HG03095 (cell line): ENCODE data around the gene HTRA2.

ENCODE experiments used
- ATAC-seq: cut with Tn5 transposase; IDR thresholded peaks from one replicate; pipeline ENCODE4 v1.9.1; 2021; ENCODE audit warnings: moderate library complexity; ENCODE audit not compliant: unreplicated experiment

The HTRA2 gene

DNA sequence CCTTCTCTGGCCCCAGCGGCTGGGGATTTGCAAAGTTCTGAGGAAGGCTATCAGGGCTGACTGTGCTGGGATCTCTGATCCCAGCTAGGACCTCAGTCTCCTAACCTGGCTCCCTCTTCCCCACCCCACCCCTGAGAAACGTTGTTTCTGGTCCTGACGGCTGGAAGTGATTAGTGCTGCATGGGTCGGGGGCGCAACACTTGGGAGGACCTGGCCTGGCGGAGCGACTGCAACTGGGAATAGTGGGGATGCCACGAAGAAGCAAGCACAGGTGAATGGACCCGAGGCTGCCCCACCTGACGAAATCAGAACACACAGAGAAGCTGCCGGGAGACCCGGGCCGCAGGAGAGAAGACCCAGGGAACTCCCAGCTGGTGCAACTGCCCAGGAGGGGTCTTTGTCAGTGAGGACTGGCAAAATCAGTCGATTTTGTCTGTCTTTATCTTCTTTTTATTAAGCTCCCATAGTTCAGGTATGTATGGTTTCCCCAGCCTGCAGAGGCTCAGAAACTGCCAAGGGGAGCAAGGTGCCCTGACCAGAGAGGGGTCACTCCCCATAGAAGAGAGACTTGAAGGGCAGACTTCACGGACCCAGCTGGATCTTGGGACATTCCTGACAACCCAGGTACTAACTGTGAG, 29.7 kb upstream of the HTRA2 start:
- ATAC-seq = no peak

- no peak for ATAC-seq
Measured at GRCh38 chr2:74500578-74500946, 29.2 kb upstream of the HTRA2 start.

GRCh38 chr2:74501335-74502071, 28.2 kb upstream of the HTRA2 start:
- ATAC-seq = no peak

- no peak for ATAC-seq
Measured at GRCh38 chr2:74502147-74502719, 27.5 kb upstream of the HTRA2 start.

GRCh38 chr2:74502720-74503505, 26.8 kb upstream of the HTRA2 start:
- peak; percentile 40 for ATAC-seq

- no peak for ATAC-seq
Measured at GRCh38 chr2:74503506-74504475, 25.9 kb upstream of the HTRA2 start.

- ATAC-seq = no peak
Measured at GRCh38 chr2:74504591-74504990, 25.1 kb upstream of the HTRA2 start.

DNA sequence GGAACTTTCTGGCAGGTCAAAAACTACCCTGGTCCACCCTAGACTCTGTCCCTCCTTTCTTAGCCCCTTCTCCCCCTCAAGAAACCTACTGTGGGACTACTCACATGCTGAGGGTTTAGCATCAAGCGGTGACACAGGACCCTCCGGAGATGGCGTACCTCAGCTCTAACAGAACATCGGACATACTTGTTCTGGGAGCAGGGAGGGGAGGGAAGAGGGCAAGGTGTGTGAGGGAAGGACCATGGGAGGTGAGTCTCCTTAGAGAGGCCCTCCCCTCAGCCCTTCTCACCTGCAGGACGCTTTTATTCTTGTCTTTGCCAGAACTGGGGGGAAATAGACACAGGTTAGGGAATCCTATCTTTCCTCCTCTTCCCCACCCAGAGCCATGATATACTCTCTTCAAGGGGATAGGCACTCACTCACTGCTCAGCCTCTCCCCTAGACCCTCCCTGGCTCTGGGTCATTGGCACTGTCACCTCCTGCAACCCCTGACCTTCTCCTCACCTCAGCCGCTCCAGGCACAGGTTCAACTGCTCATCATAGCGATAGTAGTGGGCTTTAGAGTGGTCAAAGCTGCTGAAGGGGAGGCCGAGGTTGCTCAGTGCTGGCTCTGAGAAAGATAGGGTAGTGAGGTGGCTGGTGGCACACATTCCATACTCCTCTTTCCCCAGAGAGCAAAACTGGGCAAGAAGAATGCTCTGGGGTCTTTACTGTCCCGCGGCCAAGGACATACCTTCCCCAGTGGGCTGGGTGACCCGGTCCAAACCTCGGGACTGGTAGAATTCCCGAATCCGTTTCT, 24.1 kb upstream of the HTRA2 start:
- no peak for ATAC-seq

DNA sequence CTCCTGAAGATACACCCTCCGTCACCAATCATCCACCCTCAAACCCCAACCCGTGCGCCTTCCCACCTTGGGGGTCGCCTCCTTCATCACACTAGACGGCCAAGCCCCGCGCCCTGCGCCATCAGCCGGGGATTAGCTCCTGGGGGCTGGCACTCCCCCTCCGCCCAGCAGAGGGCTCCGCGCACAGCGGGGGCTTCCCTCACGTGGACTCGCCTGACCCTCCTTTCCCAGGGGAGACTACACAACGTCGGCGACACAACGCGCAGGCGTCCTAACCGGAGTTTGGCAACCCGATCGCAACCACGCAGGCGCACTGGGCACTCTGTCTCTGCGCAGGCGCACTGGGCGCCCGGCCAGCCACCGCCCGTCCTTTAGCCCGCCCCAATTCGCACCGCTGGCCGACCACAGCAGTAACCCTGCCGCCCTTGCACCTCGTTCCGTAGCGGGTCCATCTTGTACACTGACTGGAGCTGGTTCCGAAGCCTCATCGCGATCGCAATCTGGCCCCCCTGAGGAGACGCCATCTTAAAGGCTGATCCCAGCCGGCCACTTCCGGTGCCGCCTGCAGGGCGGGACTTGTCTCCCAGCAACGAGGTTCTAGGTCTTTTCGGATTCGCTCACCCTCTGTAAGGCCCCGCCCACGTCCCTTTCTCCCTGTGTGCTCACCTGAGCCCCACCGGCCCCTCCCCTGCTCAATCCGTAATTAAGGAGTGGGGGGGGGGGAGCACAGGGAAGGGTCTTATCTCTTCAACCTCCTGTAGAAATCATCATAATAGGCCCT, 22.4 kb upstream of the HTRA2 start, which contains the start of gene PCGF1:
Gene PCGF1 (minus strand): TSS at position 551 of the 781 bp plus-strand sequence. CDS start 27 bp downstream, at position 524.
- ATAC-seq = peak; percentile 84

GRCh38 chr2:74507926-74508520, 21.7 kb upstream of the HTRA2 start:
- ATAC-seq = no peak

DNA sequence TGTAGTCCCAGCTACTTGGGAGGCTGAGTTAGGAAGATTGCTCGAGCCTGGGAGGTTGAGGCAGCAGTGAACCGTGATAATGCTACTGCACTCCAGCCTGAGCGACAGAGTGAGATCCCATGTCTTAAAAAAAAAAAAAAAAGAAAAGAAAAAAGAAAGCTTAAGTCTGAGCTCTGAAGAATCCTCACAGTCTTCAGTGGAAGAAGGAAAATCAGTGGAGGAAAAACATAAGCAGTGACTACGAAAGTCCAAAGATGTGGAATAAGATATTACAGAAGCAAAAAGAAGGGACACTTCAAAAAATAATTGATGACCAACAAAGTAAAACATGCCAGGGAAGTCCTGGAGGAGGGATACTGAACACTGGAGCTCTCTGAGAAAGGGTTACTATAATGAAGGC, 19.5 kb upstream of the HTRA2 start:
- no peak for ATAC-seq

GRCh38 chr2:74511104-74511989, 18.4 kb upstream of the HTRA2 start:
- no peak for ATAC-seq

GRCh38 chr2:74512744-74513604, 16.8 kb upstream of the HTRA2 start:
- ATAC-seq = no peak

DNA sequence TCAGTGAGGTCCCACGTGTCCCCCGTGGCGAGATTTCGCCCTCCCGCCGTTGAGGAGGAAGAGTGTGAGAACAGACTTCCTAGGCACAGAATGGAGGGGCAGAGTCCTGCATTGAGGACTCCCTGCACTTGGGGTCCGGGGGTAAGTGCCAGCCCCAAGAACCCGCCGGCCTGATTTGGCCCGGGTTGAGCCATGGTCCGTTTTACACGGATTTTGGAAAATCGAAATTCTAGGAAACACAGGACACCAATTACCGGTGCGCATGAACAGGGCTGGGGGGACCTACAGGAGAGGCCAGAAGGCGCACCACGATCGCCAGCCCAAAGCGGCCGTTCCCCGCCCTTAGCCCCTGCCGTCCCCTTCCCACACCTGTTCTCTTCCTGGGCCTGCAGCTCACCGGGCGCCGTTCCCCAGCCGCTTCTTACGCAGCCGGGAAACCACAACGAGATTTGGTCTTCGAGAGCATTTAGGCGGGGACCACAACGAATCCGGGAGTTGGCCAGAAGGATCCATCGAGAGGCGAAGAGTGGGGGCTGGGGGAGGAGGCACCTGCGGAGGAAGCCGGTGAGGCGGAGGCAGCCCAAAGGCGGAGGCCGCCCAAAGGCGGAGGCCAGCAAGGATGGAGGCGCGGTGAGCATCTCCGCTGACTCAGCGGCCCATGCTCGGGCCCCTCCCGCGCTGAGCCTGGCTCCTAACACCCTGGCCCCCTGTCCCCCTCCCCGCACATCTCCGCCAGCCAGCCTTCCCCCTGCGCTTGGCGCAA, 15.9 kb upstream of the HTRA2 start:
- no peak for ATAC-seq

- no peak for ATAC-seq
Measured at GRCh38 chr2:74514368-74515270, 15.1 kb upstream of the HTRA2 start, which contains the start of gene TLX2. TLX2 (plus strand) TSS chr2:74514450; CDS start chr2:74514807, 357 bp downstream.
